ENCODE results near the gene SKIDA1. TPM values are rescaled to one million over a fixed set of nuclear protein-coding genes. Genes with fewer than 3 reads are reported as not detected.
A peak's percentile ranks its signal among the peaks of the same experiment; 100 is the strongest.

SKIDA1 gene
- total RNA-seq, 3 donors from 2014 or later, result 0.03 to 2.4 (median 0.34) TPM

- Histone ChIP-seq H3K36me3 (ENCODE audit: low read depth) (no peaks in the 10 kb centered on the region), H3K4me1 (ENCODE audit: low read depth) (peaks cover 18% of the 10 kb centered on the region), H3K4me3 (no peak overlapping the region), H3K9me3 (no peaks in the 10 kb centered on the region)
- DNase-seq (no peak), ATAC-seq (no peak)
- TF ChIP-seq CTCF (IDR thresholded peaks at IDR 0.05), result no peak
- intact Hi-C loops (cut with DNase I, micrococcal nuclease), result no loop called here
Observed at GRCh38 chr10:21519397-21519933, 6.0 kb downstream of the SKIDA1 start.

- Histone ChIP-seq H3K9me3 (no peaks in the 10 kb centered on the region), H3K4me3 (no peak overlapping the region), H3K4me1 (ENCODE audit: low read depth) (peaks cover 18% of the 10 kb centered on the region), H3K36me3 (ENCODE audit: low read depth) (no peaks in the 10 kb centered on the region)
- DNase-seq (no peak), ATAC-seq (no peak)
- TF ChIP-seq CTCF (IDR thresholded peaks at IDR 0.05), result no peak
- intact Hi-C loops (cut with DNase I, micrococcal nuclease), result no loop called here
Observed at GRCh38 chr10:21518641-21519396, 6.7 kb downstream of the SKIDA1 start.

- no peak for TF ChIP-seq CTCF (IDR thresholded peaks at IDR 0.05)
- no peaks in the 10 kb centered on the region for H3K9me3 ChIP-seq
- H3K4me3 ChIP-seq, result no peak overlapping the region
- peaks cover 18% of the 10 kb centered on the region for H3K4me1 ChIP-seq (ENCODE audit: low read depth)
- no peaks in the 10 kb centered on the region for H3K36me3 ChIP-seq (ENCODE audit: low read depth)
- intact Hi-C loops (cut with DNase I, micrococcal nuclease), result no loop called here
- DNase-seq (no peak), ATAC-seq (no peak)
Observed at GRCh38 chr10:21518149-21518640, 7.3 kb downstream of the SKIDA1 start.

GRCh38 chr10:21517134-21518031, 8.1 kb downstream of the SKIDA1 start:
- DNase-seq (peak; percentile 28 to 59 (median 55)), ATAC-seq (peak; percentile 57)
- Histone ChIP-seq H3K9me3 (no peaks in the 10 kb centered on the region), H3K36me3 (ENCODE audit: low read depth) (no peaks in the 10 kb centered on the region), H3K4me1 (ENCODE audit: low read depth) (peaks cover 21% of the 10 kb centered on the region), H3K4me3 (no peak overlapping the region)
- no peak for TF ChIP-seq CTCF (IDR thresholded peaks at IDR 0.05)
- intact Hi-C loops (cut with DNase I, micrococcal nuclease), result no loop called here

GRCh38 chr10:21516242-21517131, 9.0 kb downstream of the SKIDA1 start:
- Histone ChIP-seq H3K4me3 (no peak overlapping the region), H3K4me1 (ENCODE audit: low read depth) (peaks cover 23% of the 10 kb centered on the region), H3K9me3 (no peaks in the 10 kb centered on the region), H3K36me3 (ENCODE audit: low read depth) (no peaks in the 10 kb centered on the region)
- ATAC-seq (peak; percentile 80), DNase-seq (peak; percentile 64 to 72 (median 68))
- intact Hi-C loops (cut with DNase I, micrococcal nuclease), result no loop called here
- no peak for TF ChIP-seq CTCF (IDR thresholded peaks at IDR 0.05)

All from mucosa of descending colon (tissue), 3 donors.